HUDEP-2 (cell line): ENCODE data around the gene SHB.
A peak's percentile ranks its signal among the peaks of the same experiment; 100 is the strongest.
"Not testable (repeated sequence)": the region's sequence is repeated elsewhere in the genome, so short reads cannot be mapped to it uniquely, and the experiment has no call there.

Experiments used
- DNase-seq, 76 experiments: peaks; one replicate each; lab custom pipeline; 2025; ENCODE audit not compliant: unreplicated experiment in 76 of 76; lab: John Stamatoyannopoulos, UW

Gene SHB

DNA sequence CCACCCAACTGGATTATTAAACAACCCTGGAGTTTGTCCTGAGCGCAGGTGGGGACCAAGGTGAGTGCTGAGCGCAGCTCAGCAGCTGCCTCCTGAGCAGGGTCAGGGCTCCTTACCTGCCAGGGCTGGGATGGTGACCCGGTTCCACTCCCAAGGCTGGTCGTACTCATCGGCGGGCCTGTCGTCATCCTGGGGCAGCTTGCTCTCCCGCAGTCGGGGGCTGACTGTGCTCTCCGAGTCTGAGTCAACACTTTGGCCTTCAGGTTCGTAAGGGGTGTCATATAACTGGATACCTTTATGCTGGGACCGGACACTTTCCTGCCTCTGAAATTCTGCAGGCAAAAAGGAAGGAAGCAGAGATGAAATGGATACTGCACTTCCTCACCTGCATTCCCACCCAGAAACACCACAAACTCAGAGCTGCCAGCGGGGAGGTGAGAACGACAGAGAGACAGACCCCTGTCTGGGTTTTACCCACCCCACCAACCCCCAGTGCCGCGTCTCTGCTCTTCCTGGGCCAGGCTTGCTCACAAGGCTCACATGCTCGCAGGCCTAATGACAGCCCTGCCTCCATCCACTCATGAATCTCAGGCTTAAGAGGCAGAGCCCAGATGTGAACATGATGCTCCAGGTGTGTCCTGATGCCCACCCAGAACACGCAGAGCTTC lies 94.4 kb downstream of the SHB start:
- no peak for DNase-seq

GRCh38 chr9:37972351-37972848 lies 96.6 kb downstream of the SHB start:
- peak in 19 of 76 experiments; percentile 6 to 45 (median 19) for DNase-seq

GRCh38 chr9:37971691-37972090 lies 97.3 kb downstream of the SHB start:
- no peak for DNase-seq

GRCh38 chr9:37971108-37971459 lies 97.9 kb downstream of the SHB start:
- DNase-seq: no peak

DNA sequence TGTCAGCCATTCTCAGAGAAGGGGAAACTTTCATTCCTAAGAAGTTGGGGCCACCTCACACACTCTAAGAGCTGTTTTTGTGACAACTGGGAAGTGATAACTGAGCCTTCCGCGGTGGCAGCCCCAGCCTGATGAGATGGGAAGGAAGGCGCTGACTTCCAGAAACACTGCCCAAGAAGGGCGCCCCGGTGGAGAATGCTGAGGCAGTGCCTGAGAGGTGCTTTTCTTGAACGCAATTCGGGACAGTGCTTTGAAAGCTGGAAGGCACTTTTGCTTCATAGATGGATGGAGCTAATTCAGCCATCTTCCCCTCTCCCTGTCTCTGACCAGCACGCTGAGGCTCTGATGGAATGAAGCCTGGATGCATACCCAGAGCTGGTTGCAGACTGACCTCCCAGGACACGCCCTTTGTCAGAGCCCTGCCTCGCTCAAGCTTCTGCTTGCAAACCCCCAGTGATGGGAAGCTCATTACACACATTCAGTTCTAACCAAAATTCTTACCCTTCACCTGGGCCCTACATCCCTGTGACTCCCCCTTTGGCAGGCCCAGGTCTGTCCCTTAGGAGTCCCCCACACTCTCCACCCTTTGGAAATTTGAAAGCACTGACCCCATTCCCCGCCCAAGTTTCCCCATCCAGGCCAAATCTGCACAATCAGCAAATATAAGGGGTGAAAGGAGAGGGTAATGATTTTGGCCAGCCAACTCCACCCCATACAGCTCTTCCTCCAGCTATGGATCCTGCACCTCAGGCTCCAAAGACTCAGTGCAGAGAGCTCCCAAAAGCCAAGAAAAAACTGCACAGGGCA lies 98.5 kb downstream of the SHB start:
- no peak for DNase-seq

- DNase-seq: no peak
These were observed 99.3 kb downstream of the SHB start for GRCh38 chr9:37969558-37970300.

DNA sequence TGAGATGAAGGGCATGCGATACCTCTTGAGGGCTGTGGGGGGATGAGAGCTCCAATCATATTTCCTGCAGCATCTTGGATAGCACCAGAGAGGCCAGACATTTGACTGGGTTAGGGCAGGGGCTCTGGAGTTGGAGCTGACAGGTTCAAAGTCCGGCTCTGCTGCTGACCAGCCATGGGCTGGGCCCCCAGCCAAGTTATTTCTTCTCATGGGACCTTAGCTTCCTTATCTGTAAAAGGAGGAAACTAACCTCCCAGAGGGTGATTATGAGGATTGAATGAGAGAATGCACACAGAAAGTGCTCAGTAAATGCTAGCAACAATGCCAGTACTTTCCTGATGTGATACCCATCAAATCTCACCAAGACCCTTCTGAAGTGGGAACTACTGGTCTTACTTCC lies 99.9 kb downstream of the SHB start:
- peak in 12 of 76 experiments; percentile 4 to 36 (median 17) for DNase-seq

- DNase-seq: peak in 74 of 76 experiments; percentile 25 to 97 (median 79)
These were observed 100.8 kb downstream of the SHB start for GRCh38 chr9:37968228-37968701.

- no peak for DNase-seq
These were observed 101.3 kb downstream of the SHB start for GRCh38 chr9:37967761-37968080.

DNA sequence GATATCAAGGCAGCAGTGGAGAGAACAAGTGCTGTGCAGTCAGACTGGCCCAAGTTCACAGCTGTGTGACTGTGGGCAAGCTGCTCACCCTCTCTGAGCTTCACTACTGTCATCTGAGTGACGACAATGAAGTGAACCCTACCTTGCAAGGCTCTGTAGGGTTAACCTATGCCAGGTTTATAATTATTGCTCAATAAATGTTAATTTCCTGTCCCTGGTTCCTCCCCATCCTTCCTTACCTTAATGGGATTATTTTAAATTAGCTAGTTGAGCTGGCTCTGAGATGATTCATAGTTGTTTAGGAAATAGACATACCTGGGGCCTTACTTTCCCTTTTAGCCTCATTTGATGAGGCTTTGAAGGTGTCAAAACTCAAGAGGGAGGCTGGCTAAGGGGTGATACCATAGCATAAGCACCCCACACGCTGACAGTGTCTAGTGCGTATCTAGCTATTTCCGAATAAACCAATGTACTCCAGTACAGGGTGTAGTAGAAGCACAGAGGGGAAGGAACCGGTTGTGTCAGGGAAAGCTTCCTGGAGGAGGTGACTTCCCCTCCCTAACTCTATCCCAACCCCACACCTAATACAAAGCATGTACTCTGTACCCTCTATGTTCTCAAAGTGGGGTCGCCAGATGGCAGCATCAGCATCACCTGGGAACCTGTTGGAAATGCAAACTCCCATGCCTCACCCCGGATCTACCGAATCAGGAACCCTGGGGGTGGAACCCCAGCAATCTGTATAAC lies 101.8 kb downstream of the SHB start:
- DNase-seq: no peak

- DNase-seq: no peak
These were observed 102.5 kb downstream of the SHB start for GRCh38 chr9:37966412-37967013.

DNA sequence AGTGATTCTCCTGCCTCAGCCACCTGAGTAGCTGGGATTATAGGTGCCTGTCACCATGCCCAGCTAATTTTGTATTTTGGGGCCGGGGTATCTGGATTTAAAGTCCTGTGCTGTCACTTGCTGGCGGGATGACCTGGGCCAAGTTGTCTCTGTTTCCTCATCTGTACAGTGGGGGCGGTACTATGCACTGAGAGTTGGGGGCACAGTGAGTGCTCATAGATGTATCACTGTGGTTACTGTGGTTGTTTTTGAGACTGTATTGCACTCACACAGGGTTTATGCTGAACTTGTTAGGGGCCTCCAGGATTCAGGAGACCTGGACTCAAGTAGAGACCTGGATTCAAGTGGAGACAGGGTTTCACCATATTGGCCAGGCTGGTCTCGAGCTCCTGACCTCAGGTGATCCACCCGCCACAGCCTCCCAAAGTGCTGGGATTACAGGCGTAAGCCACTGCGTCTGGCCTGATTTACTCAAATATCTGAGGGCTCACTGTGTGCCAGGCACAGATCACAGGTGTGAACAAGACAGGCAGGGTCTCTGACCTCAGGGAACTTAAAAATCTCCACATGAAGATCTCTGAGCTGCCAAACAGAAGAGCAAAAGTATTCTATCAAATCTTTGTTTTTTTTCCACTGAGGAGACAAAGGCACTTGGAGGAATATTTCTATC lies 103.2 kb downstream of the SHB start:
- not testable (repeated sequence) for DNase-seq

DNA sequence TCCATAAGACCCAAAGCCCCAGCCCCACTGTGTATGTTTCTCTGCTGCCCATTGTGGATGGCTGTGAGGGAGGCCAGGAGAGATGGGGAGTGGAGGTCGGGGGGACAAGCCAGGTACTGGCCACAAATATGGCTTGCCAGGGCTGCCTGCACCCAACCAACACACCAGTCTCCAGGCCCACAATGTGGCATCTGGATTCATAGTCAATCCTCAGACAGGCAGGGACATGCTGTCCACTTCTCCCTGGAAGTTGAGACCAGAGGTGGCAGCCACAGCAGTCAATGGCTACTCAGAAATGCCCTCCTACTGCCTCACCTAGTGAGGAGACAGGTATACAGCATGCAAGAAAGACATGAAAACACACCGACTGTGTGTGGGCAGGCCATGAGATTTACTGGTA lies 103.9 kb downstream of the SHB start:
- DNase-seq: no peak

DNA sequence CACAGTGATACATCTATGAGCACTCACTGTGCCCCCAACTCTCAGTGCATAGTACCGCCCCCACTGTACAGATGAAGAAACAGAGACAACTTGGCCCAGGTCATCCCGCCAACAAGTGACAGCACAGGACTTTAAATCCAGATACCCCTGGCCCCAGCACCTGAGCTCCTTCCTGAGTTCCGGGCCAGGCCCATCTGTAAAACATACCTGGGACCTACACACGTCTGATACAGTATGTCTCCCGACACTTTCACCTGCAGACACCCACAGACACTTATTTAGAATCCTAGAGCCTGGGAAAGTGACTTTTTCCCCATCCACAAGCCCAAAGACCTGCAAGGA lies 104.3 kb downstream of the SHB start:
- DNase-seq: no peak

DNA sequence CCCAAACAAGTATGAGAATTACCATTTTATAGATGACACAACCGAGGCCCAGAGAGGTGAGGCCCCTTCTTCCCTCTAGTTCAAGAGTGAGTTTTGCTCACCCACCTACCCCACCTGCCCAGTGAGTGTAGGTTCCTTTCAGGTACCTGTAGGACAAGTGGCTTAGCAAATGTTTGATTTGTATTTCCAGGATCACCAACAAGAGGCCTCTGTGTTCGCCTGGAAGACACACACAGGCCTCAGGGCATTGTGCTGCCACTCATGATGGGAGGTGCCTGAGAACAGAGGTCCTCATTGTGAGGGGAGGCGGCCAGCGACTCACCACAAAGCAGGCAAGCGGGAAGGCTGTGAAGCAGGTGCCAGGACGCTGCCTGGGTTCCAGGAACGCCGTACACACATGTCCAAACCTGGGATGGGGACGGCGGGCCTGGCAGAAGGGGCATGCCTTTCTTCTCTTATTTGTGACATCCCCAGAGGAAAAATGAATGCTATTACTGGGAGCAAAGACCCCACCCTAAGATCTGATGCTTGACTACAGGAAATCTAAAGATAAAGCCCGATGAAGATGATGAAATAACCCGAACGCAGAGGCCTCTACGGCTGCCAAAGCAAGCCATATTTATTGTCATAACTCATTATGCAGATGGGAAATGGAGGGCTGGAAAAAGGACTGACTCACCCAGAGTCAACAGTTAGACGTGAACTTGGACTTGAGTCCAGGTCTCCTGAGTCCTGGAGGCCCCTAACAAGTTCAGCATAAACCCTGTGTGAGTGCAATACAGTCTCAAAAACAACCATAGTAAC lies 104.9 kb downstream of the SHB start:
- DNase-seq: peak in 1 of 76 experiments; percentile 26

- no peak for DNase-seq
These were observed 107.7 kb downstream of the SHB start for GRCh38 chr9:37961351-37961750.

DNA sequence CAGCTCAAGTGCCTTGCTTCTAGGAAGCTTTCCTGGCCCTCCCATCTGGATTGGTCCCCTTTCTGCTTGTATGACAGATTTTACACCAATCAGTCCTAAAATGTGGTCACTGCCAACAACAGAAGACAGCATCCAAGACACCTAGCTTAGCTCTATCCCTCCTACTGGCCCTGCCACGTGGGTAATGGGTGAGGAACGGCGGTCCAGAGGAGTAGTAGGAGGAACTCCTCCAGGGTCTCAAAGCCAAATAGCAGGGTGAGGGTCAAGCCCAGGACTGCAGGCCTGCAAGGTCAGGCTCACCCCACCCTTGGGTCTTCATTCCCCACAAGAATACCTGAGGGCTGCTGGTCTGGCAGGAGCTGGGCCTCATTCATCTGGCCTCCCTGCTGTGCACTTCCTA lies 108.4 kb downstream of the SHB start:
- no peak for DNase-seq

GRCh38 chr9:37959976-37960375 lies 109.1 kb downstream of the SHB start:
- DNase-seq: no peak

DNA sequence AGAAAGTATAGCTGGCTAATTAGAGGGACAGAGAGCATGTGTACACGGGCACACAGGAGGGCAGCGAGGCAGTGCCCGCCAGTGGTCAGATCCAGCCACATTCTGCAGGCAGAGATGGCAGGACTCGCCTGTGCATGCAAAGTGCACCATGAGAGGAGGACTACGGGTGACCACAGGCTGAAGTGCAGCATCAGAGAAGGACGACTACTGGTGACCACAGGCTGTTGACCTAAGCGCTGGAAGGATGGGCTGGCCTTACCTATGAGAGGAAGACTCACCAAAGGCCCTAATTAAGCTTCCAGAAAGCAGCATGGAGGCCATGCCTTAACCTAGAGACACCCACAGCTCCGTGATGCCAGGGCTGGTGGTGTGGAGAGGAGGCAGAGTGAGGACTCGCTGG lies 110.9 kb downstream of the SHB start:
- no peak for DNase-seq
